HG02798 (cell line): Measurements from ENCODE around the gene CUBN.

ENCODE experiments used
- ATAC-seq: cut with Tn5 transposase; IDR thresholded peaks from one replicate; pipeline ENCODE4 v1.9.1; 2021; ENCODE audit warnings: mild to moderate bottlenecking; ENCODE audit not compliant: unreplicated experiment, poor library complexity

CUBN gene

DNA sequence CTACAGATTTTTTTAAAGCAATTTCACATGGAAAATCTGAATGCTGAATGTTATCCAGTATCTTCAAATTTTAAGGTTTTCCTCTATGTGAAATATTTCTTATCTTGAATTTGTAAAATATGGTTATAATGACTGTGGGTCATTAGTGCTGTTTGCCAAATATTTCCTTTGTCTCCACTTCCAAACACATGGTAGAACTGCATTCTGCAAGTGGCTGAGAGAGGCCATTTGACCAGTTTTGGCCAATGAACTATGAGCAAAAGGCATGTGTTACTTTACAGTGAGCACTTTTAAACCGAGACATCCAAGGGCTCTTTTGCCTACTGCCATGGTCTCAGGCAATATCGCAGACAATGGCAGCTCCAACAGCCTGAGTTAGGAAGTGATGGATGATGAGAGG lies 195.2 kb downstream of the CUBN start:
- ATAC-seq: no peak

DNA sequence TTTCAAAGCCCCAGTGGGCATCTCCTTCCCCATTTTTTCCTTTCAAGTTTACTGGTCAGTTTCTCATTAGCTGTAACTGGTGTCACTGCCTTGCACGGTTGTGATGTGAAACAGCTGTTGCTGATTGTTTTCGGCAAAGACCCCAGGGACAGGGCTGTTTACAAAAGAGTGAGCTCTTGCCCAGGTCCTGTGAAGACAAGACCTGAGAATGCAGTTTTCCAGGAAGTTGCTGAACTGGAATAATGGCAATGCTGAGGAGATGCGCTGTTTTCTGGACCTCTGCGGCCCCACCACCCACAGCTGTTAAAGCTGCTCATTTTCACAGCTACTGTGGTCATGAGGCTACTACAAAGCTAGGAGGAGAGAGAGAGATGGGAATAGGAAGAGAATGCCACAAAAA lies 195.8 kb downstream of the CUBN start:
- no peak for ATAC-seq

DNA sequence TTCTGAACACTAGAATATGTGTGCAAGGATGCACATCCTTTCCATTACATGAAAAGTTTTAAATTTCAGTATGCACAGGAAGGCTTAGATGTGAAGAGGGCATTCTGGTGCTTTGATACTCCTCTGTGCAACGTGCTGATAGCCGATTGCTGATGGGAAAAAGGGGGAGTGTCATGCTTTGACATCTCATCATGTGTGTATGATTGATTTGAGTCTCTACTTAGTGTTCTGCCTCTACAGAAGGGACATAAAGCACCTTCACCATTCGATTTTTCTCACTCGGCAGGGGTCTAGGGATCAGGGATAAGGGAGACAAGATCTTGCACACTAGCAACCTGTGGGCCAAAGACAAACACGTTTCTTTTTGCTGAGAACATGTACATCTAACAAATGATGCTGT lies 197.7 kb downstream of the CUBN start:
- ATAC-seq: no peak

DNA sequence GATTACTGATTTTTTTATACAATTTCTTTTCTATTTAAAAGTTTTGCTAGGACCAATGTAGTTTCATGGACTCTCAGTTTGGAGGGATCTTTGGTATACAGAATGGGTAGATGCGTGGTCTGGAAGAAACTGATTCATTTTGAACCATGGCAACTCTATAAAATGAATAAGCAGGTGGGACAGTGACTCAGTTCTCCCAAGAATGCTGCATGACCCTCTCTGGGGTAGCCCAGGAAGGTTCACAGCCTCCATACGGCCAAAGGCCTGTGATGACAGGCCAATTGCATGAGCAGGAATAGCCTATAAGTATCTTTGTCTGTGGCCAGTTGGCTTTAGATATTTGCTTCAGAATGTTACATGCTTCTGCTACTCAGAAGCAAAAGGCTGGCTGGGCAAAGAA lies 199.1 kb downstream of the CUBN start:
- no peak for ATAC-seq

DNA sequence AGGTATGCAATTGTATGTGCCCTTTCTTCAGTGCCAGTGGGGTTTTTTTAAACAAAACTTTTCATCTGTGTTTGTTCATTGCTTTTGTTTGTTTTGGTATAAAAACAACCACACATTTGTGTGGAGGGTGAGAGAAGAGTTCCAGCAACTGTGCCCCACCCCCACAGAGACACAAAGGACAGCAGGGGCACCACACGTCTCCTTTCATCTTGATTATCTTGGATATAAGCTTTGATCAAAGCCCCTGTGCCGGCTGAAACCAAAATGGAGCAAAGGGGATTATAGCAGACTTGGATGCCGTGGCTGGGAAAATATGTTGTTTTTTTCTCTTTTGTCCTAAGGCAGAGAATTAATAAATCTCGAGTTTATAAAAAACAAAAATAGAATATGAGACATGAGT lies 200.5 kb downstream of the CUBN start:
- ATAC-seq: no peak

DNA sequence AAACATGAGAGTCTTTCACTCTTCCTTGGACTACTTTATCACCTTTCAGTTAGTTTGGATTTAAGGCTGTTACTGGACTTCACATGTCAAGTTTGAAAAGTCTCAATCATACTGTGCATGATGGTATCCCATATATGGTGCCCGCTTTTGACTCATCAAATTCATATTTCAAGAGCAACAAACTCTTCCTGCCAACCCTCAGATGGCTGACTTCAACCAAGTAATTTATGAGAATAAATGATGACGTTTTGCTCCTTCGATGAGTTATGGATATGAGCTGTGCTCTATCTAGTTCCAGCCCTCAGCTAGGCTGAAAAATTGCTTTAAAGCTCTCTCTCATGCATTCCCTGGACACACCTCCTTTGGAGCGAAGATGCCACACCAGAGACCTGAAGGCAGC lies 202.1 kb downstream of the CUBN start:
- ATAC-seq: no peak

DNA sequence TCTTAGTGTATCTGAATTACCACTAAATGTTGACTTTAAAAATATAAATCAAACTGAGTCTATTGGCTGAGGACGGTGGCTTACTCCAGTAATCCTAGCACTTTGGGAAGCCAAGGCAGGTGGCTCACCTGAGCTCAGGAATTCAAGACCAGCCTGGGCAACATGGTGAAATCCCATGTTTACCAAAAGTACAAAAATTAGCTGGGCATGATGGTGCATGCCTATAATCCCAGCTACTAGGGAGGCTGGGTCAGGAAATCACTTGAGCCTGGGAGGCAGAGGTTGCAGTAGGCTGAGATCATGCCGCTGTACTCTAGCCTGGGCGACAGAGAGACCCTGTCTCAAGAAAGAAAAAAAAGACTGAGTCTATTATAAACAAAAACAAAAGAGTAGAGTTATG lies 205.9 kb downstream of the CUBN start:
- ATAC-seq: no peak

DNA sequence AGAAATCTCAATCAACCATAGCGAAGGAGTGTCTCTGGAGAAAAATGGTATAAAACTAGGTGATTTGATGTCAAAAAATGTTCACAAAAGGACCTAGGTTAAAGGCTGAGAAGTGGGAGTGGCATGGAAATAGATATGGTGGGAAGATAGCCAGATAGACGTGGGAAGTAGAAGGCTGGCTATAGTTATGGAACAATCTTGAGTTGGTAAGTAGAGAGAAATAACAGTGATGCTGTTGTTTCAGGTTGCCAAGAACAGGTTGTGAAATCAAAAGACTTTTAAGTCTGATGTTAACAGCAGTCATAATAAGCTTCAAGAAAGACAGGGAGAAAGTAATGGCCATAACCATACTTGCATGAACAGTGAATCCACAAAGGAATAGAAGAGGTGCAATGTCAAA lies 206.3 kb downstream of the CUBN start:
- no peak for ATAC-seq

DNA sequence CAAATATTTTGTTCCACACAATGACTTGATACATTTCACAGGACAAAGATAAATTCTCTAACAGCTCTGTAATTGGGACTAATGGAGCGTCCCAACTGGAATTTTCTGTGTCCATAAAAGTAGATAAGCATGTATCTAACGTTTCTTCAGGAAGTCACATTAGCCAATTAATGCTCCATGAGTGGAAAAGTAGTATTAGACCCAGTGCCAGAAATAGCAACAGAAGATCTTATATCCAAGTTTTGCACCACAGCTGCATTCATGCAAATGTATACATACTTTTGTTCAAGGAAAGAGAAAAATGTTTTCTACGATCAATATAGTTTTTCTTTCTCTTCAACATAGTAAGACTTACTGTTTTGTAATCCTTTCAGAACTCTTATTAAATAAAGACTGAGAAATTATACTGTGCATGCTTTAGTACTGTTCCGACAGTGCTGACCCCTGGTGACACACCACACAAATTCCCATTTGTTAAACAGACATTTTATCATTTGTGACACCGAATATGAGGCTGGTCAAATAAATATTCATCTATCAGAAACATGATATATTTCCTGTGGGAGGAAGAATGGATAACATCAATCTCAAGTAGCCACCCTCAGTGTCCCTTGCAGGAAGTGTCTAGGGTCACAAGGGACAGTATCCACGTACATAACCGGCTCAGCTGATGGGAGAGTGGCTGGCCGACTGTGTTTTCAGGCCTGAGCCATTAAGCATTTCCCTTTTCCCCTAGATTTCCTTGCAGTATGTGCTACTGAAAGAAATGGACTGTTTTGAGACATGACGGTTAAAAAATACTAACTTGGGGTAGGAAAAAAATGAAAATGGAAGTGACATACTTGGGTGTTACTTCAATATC lies 210.3 kb downstream of the CUBN start:
- ATAC-seq: no peak

DNA sequence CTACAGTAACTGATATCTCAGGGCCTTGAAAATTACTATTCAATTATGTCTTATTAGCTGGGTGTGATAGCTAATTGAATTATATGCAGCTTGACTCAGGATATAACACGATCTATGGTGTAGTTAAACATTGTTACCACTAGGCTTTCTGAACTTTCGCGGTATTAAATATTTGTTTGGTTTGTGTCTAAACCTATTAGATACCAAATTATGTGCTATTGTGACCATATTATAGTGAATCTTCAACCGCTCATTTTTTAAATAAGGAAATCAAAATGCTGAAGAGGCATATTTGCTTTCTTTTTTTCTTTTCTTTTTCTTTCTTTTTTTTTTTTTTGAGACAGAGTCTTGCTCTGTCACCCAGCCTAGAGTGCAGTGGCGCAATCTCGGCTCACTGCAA lies 213.1 kb downstream of the CUBN start:
- ATAC-seq: no peak

DNA sequence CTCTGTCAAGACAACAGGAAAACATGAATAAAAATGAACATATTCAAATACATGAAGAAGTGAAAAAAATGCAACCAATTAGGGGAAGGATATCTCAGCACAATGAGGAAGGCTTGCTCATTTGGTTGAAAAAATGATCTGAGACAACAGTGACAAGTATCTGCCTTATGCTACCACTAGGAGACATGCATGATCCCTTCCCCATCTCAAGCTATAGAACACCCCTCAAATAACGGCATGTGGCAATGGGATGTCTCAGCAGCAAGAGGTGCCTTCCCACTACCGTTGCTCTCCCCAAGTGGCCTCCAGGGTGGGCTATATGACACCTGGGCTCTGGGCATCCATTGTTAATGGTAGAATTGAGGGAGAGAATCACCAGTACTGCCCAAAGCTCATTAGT lies 214.3 kb downstream of the CUBN start:
- ATAC-seq: no peak

DNA sequence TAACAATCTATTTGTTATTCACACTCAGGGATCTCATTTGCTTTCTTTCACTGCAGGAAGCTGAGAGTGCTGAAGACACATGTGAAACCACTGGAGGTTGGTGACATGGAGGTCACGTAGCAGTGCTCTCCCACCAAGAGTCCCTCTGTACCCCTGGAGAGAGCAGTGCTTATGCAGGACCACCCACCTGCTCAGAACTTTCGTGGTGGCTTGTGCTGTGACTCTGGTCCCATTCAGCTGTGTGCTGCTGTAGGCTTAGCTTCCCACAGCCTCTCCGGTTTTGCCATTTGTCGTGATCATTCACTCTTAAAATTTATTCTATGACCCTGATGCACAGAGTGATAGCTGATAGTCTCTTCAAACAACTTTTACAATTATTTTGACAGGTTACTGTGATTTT lies 216.3 kb downstream of the CUBN start:
- no peak for ATAC-seq

DNA sequence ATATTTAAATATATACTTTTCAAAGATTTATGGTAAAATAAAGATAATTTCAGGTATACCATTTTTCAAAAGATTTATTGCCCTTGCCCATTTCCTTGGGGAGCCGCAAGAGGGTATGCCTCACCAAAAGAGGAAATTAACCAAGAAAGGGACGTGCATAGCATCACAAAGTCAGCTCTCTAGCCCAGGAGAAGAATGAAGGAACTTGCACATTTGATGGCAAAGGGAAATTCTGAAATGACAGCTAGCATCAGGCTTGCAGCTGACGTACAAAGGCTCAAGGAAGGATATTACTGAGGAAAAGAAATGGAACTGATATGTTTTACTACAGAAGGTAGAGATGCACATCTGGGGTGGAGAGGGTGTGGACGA lies 218.8 kb downstream of the CUBN start:
- no peak for ATAC-seq

DNA sequence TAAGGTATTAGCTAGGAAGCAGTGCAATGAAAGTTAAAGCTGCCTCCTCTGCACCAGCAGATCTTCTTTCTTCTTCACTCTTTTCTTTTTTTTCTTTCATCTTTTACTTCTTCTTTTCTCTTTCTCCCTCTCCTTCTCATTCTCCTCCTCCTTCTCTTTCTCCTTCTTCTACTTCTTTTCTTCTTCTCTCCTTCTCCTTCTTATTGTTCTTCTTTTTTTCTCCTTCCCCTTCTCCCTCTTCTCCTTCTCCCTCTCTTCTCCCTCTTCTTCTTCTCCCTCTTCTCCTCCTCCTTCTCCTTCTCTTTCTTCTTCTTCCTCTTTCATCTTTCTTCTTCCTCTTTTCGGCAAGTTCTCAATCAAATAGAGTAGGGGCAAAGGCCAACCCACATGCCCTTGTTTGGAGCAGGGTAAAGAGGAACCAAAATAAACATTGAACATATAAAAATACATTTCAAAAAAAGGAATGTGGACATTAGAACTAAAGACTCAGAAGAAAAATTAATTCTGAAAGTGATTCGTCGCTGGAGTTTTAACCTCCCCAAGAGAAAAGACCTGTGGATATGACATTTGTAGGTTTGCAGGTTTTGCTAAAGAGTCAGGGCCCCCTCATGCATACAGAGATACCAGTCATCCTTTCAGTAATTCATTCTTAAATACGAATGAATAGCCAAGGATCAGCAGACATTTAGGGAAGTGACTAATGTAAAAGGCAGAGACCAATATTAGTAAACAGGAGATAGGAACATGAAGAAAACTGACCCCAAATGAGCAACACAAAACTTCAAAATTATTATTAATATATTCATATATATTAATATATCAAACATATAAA lies 219.4 kb downstream of the CUBN start:
- no peak for ATAC-seq

DNA sequence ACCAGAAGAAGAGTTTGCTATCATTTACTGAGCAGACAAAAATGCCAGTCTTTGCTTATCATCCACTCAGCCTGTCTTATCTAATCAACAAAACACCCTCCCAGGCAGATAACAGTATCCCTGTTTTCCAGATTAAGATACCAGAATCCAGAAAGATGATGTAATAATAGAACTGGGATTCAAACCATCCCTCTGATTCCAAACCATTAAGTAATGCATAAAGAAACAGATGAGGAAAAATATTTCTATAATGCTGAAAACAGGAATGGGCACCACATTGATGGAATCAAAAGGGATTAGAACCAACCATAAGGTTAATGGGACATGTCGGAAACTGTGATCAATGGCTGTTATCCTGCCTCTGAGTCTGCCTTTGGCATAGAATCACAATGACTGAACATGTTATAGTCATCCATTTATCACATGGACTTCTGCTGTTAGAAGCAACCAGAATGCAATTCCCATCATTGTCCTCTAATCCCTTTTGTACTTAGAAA lies 220.3 kb downstream of the CUBN start:
- no peak for ATAC-seq

DNA sequence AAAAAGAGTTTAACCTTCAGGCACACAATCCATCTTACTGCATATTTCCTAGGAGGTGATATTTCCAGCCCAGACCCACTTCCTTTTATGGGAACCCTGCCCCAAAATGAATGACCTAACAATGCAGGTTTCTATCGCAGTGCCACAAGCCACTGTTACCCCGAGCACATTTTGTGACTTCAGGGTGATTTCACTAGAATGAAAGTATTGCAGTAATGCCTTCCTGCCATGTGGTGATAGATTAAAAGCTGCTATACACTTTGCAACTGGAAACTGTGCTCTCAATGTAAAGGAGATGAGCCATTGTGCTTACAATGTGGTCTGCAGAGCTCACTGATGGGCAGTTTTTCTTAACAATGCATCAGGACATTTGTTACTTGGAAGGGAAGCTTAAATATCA lies 221.9 kb downstream of the CUBN start:
- ATAC-seq: no peak

DNA sequence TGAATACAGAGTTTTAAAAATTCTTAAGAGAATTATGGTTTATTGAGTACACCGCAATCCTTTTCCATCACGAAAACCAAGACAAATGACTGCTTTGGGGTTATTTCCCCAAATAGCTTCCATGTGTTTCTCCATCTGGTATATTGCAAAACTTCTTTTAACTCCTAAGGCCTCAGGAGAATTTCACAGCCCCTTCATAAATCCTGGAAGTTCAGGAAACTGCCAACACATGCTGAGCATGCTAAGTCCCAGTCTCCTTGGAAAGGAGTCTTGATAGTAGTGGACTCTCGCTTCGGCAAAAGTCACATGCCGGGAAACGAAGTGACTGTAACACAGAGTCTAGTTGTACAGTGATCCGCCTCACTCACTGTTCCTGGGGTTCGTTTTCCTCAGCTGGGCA lies 224.3 kb downstream of the CUBN start:
- ATAC-seq: no peak

DNA sequence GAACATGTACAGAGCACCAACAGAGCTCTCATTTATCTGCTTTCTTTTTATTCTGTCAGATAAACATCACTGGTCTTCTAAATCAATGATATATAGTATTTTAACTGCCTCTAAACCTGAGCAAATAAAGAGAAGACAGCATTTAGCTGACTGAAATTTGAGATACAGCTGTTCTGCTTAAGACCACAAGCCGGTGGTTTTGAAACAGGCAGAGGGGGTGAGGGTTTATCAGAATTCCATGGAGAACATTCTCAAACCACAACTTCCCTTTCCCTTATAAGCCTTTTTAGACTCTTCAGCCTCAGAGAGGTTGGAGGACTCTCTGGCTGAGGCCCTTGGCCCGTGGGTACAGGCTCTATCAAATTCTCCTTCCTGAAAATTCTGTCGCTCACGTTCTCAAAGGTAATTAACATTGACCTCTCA lies 225.0 kb downstream of the CUBN start:
- no peak for ATAC-seq

DNA sequence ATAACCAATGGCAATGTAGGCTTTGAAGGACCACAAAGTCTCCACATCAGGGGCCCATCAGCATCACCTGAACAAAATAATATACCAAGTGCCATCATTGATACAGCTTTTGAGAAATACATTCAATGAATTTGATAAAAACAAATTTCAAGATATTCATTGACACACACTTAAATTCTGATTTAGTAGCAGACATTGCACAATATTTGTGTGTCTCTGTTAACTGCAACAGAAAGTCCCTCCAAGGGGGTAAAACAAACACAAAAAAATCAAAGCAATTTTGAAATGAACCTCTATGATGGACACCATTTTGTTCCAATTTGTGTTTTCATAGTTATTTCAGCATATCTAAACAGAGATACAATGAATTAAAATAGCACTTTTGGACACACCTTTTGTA lies 225.6 kb downstream of the CUBN start:
- ATAC-seq: no peak

DNA sequence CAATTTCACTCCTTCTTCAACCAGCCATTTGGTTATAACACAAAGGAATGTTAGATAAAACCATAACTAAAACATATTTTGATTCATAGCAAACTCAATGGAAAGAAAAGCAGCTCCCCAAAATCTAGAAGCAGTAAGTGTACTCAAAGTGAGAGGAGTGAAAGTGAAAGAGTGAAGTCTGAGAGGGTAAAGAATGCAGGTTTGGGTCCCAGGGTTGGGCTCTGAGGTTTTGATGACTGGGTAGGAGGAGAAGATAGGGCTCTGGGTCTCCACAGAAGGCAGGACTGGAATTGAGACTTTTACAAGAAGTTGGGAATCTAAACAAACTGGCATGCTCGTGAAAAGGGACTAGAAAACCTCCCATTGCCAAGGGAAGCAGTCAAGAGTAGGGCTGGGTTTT lies 227.0 kb downstream of the CUBN start:
- no peak for ATAC-seq

DNA sequence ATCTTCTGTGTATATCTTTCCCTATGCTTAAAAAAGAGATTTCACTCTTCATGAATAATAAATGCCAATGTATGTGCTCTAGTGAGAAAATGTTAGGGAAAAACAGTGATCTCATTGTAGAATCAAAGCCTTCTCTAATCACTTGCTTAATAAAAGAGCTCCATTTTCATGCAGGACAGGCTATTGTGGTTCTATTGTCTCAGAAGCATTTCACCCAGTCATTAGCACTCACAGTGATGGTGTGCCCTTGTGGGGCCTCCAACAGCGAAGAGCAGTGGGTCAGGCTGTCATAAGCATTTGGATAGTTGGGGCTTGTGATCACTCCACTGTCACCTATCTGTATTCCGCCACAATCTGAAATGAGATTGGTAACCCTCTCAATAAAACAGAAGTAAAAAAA lies 228.5 kb downstream of the CUBN start:
- ATAC-seq: no peak

DNA sequence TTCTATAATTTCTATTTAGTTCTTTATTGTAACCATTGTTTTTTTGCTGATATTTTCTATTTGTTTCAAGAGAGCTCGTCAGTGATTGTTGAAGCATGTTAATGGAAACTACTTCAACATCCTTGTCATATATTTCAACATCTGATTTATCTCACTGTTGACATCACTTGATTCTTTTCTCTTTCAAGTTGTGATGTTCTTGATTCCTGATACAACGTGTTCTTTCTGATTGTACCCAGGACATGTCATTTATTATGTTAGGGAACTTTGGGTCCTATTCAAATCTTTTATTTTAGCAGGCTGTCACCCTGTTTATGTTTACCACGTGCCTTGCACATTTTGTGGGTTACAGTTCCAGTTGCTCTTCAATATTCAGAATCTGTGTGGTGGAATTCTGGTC lies 232.6 kb downstream of the CUBN start:
- no peak for ATAC-seq
